Measurements from ENCODE around the gene LY6G6D. TPM values are rescaled to one million over a fixed set of nuclear protein-coding genes. Genes with fewer than 3 reads are reported as not detected.

Gene LY6G6D
- total RNA-seq, 1 donor from 2014 or later, result not detected

- Mint-ChIP-seq H3K27ac (ENCODE audit: unreplicated experiment) (peak overlapping the region; percentile 100), H3K4me3 (ENCODE audit: unreplicated experiment) (peak overlapping the region; percentile 100), H3K36me3 (ENCODE audit: low read depth, unreplicated experiment) (peaks cover 18% of the 10 kb centered on the region), H3K4me1 (ENCODE audit: unreplicated experiment) (peaks cover 47% of the 10 kb centered on the region), H3K9me3 (ENCODE audit: unreplicated experiment) (no peaks in the 10 kb centered on the region), H3K27me3 (ENCODE audit: unreplicated experiment) (peaks cover 20% of the 10 kb centered on the region)
- TF ChIP-seq CTCF (IDR thresholded peaks at IDR 0.05; ENCODE audit: unreplicated experiment), result no peak
- peak; percentile 55 for DNase-seq (ENCODE audit: low spot score)
These were observed 22.3 kb downstream of the LY6G6D start for GRCh38 chr6:31737315-31737990.

GRCh38 chr6:31737991-31738979, 23.1 kb downstream of the LY6G6D start:
- Mint-ChIP-seq H3K36me3 (ENCODE audit: low read depth, unreplicated experiment) (peaks cover 15% of the 10 kb centered on the region), H3K9me3 (ENCODE audit: unreplicated experiment) (no peaks in the 10 kb centered on the region), H3K4me1 (ENCODE audit: unreplicated experiment) (peaks cover 43% of the 10 kb centered on the region), H3K27ac (ENCODE audit: unreplicated experiment) (peak overlapping the region; percentile 100), H3K27me3 (ENCODE audit: unreplicated experiment) (peaks cover 20% of the 10 kb centered on the region), H3K4me3 (ENCODE audit: unreplicated experiment) (peak overlapping the region; percentile 100)
- no peak for DNase-seq (ENCODE audit: low spot score)
- TF ChIP-seq CTCF (IDR thresholded peaks at IDR 0.05; ENCODE audit: unreplicated experiment), result no peak

GRCh38 chr6:31739639-31740396, 24.7 kb downstream of the LY6G6D start, which contains the start of gene MSH5:
Gene MSH5 (plus strand): TSS chr6:31740005. CDS start chr6:31740467, 462 bp downstream.
- Mint-ChIP-seq H3K36me3 (ENCODE audit: low read depth, unreplicated experiment) (peaks cover 8% of the 10 kb centered on the region), H3K4me3 (ENCODE audit: unreplicated experiment) (peak within 1 kb of the TSS; percentile 95), H3K27me3 (ENCODE audit: unreplicated experiment) (peaks cover 17% of the 10 kb centered on the region), H3K4me1 (ENCODE audit: unreplicated experiment) (peaks cover 48% of the 10 kb centered on the region), H3K27ac (ENCODE audit: unreplicated experiment) (peak within 1 kb of the TSS; percentile 100), H3K9me3 (ENCODE audit: unreplicated experiment) (no peaks in the 10 kb centered on the region)
- DNase-seq (ENCODE audit: low spot score), result peak; percentile 90
- no peak for TF ChIP-seq CTCF (IDR thresholded peaks at IDR 0.05; ENCODE audit: unreplicated experiment)

- TF ChIP-seq CTCF (IDR thresholded peaks at IDR 0.05; ENCODE audit: unreplicated experiment), result no peak
- Mint-ChIP-seq H3K27me3 (ENCODE audit: unreplicated experiment) (peaks cover 12% of the 10 kb centered on the region), H3K4me1 (ENCODE audit: unreplicated experiment) (peaks cover 50% of the 10 kb centered on the region), H3K27ac (ENCODE audit: unreplicated experiment) (peak overlapping the region; percentile 48), H3K4me3 (ENCODE audit: unreplicated experiment) (peak overlapping the region; percentile 95), H3K36me3 (ENCODE audit: low read depth, unreplicated experiment) (peaks cover 9% of the 10 kb centered on the region), H3K9me3 (ENCODE audit: unreplicated experiment) (no peaks in the 10 kb centered on the region)
- DNase-seq (ENCODE audit: low spot score), result no peak
These were observed 25.5 kb downstream of the LY6G6D start for GRCh38 chr6:31740397-31741223.
